Measurements from ENCODE around the gene HNRNPLL.

- TF ChIP-seq CTCF (conservative IDR thresholded peaks at IDR 0.05; ENCODE audit: low read depth in 2 of 2): no peak
- TF ChIP-seq POLR2AphosphoS5 (IDR thresholded peaks at IDR 0.05; ENCODE audit: low read depth): no peak
- TF ChIP-seq JUNB (IDR thresholded peaks at IDR 0.05; ENCODE audit: unreplicated experiment): no peak
- TF ChIP-seq EZH2 (IDR thresholded peaks at IDR 0.05; ENCODE audit: low read depth, unreplicated experiment): no peak
- no peak for TF ChIP-seq REST (IDR thresholded peaks at IDR 0.05; ENCODE audit: unreplicated experiment)
Observed at GRCh38 chr2:38605298-38605830, 2.6 kb upstream of the HNRNPLL start.
